H1 (cell line): ENCODE data around the gene EBF3. TPM values are rescaled to one million over a fixed set of nuclear protein-coding genes. Genes with fewer than 3 reads are reported as not detected.

Experiments
- BCL11A ChIP-seq, 2 experiments: IDR thresholded peaks; one replicate each; pipeline ENCODE4 v1.6.1; 2011; ENCODE audit warnings: low read depth in 2 of 2, low read length in 2 of 2, mild to moderate bottlenecking in 2 of 2
- EZH2 ChIP-seq: fragments of 200-600 bp; sonication (generic); IDR thresholded peaks from 2 replicates; pipeline ENCODE4 v1.7.1; 2012; ENCODE audit warnings: low read depth, mild to moderate bottlenecking, moderate library complexity, low read length, inconsistent platforms; ENCODE audit not compliant: severe bottlenecking
- KDM1A ChIP-seq: fragments of 200-600, 300-600 bp; sonication (generic); IDR thresholded peaks from 2 replicates; pipeline ENCODE4 v1.7.1; 2016; ENCODE audit warnings: mild to moderate bottlenecking, low read length, borderline replicate concordance
- polyA plus RNA-seq, 7 experiments: library from polyadenylated mRNA; depleted of rRNA in 3 of 7; stranded (reverse) in 5 of 7; unstranded in 2 of 7; fragments of >200 nt in 5 of 7; fragments of 200-250 nt in 2 of 7; gene quantifications; 1 replicate in 5 of 7; 2 replicates in 1 of 7; 4 replicates in 1 of 7; pipeline versions ENCODE4 v1.2.1 to v1.2.3, GENCODE V29; 2011 to 2013; ENCODE audit warnings: missing spikeins in 2 of 7, mixed read lengths in 2 of 7
- total RNA-seq: library from RNA; stranded (reverse); fragmentation: NEBNext Ultra II Directional; extraction: Animal tissue kit (Norgen Biotek cat#: 25700); gene quantifications from 2 replicates; pipeline ENCODE4 v1.2.1, GENCODE V29; 2021
- TF ChIP-seq, protein P1 (sequence below): IDR thresholded peaks from 2 replicates; pipeline ENCODE4 v1.6.1; 2012; ENCODE audit warnings: inconsistent platforms

The EBF3 gene
- total and polyA plus RNA-seq, 2 of the 8 experiments (the other 6 are each of a cell fraction or from before 2014, with no cell fraction given): 0.08 to 0.26 TPM

DNA sequence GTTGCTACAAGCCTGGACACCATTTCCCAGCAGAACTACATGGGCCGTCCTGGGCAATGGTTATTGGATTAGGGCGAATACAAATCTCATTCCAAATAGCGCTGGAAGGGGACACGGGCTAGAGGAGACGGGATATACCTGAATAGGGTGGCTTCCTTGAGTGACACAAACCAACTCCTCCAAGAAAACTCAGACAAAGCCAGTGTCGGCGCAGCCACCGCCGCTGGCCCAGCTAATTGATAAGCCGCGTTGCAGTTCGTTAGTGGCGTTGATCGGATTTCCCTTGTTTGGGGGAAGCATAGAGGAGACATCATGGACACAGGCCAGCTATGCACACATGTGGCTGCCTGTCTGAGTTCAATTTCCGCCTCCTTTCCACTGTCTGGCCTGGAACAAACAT is 55.7 kb downstream of the EBF3 start (continued):
- no peak for TF ChIP-seq BCL11A (IDR thresholded peaks at IDR 0.05; ENCODE audit: low read depth in 2 of 2, low read length in 2 of 2)
- TF ChIP-seq, protein P1, sequence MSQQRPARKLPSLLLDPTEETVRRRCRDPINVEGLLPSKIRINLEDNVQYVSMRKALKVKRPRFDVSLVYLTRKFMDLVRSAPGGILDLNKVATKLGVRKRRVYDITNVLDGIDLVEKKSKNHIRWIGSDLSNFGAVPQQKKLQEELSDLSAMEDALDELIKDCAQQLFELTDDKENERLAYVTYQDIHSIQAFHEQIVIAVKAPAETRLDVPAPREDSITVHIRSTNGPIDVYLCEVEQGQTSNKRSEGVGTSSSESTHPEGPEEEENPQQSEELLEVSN: no peak
- TF ChIP-seq KDM1A: no peak
- TF ChIP-seq EZH2: no peak
- TF ChIP-seq, all 59 proteins: peak for 0
